Hepatocyte (in vitro differentiated cells): ENCODE results near the gene SLC25A20. TPM values are rescaled to one million over a fixed set of nuclear protein-coding genes. Genes with fewer than 3 reads are reported as not detected.

Experiments used
- DNase-seq: peaks from one replicate; pipeline ENCODE4 v3.0.0-alpha.2; 2016; ENCODE audit warnings: low spot score
- H2AFZ ChIP-seq: fragments of 200-600 bp; sonication (generic); 2 replicates; pipeline ENCODE4 v1.6.0; 2016; ENCODE audit warnings: antibody characterized with exemption, mild to moderate bottlenecking
- H3K27ac ChIP-seq: fragments of 200-600 bp; sonication (generic); 2 replicates; pipeline ENCODE4 v1.5.1; 2016; ENCODE audit warnings: mild to moderate bottlenecking
- H3K27me3 ChIP-seq: fragments of 200-600 bp; sonication (generic); 2 replicates; pipeline ENCODE4 v1.6.1; 2016
- H3K36me3 ChIP-seq: fragments of 200-600 bp; sonication (generic); replicated peaks from 2 replicates; pipeline ENCODE4 v1.5.1; 2016; ENCODE audit warnings: low read depth; ENCODE audit not compliant: insufficient read depth
- H3K4me1 ChIP-seq: fragments of 200-600 bp; sonication (generic); 2 replicates; pipeline ENCODE4 v1.5.1; 2016; ENCODE audit warnings: mild to moderate bottlenecking, moderate library complexity; ENCODE audit not compliant: insufficient read depth
- H3K4me2 ChIP-seq: fragments of 200-600 bp; sonication (generic); 2 replicates; pipeline ENCODE4 v1.6.0; 2016
- H3K4me3 ChIP-seq: fragments of 200-600 bp; sonication (generic); 2 replicates; pipeline ENCODE4 v1.5.1; 2016; ENCODE audit warnings: mild to moderate bottlenecking
- H3K79me2 ChIP-seq: fragments of 200-600 bp; sonication (generic); 2 replicates; pipeline ENCODE4 v1.6.0; 2017; ENCODE audit warnings: mild to moderate bottlenecking
- H3K9me2 ChIP-seq: fragments of 200-600 bp; sonication (generic); replicated peaks from 2 replicates; pipeline ENCODE4 v1.6.0; 2017; ENCODE audit warnings: mild to moderate bottlenecking; ENCODE audit not compliant: insufficient read depth
- H3K9me3 ChIP-seq: fragments of 200-600 bp; sonication (generic); 2 replicates; pipeline ENCODE4 v1.5.1; 2016; ENCODE audit warnings: low read depth, mild to moderate bottlenecking
- H4K20me1 ChIP-seq: fragments of 200-600 bp; sonication (generic); 2 replicates; pipeline ENCODE4 v1.6.0; 2016; ENCODE audit warnings: mild to moderate bottlenecking; ENCODE audit not compliant: insufficient read depth, poor library complexity, severe bottlenecking
- EZH2 ChIP-seq: fragments of 200-600 bp; sonication (generic); IDR thresholded peaks from 2 replicates; pipeline ENCODE4 v1.6.1; 2016; ENCODE audit warnings: antibody characterized with exemption, mild to moderate bottlenecking, borderline replicate concordance
- EZH2phosphoT487 ChIP-seq: fragments of 200-600 bp; sonication (generic); IDR thresholded peaks from one replicate; pipeline ENCODE4 v1.6.1; 2018; ENCODE audit warnings: antibody characterized with exemption, mild to moderate bottlenecking, low read depth, moderate library complexity; ENCODE audit not compliant: unreplicated experiment, severe bottlenecking
- WGBS: methylation state at CpG from one replicate; pipeline ENCODE4 v1.1.6; 2016; ENCODE audit warnings: low lambda C conversion rate; ENCODE audit errors: missing lambda C conversion rate; 5-methylcytosine and 5-hydroxymethylcytosine counted together
- polyA plus RNA-seq: library from polyadenylated mRNA; unstranded; fragments of >200 nt; fragmentation: Nextera tagmentation; extraction: Ambion mirVana; gene quantifications from 2 replicates; pipeline ENCODE4 v1.2.1, GENCODE V29; 2016
- total RNA-seq: library from RNA; depleted of rRNA; stranded (reverse); fragments of >200 nt; gene quantifications from 2 replicates; pipeline ENCODE4 v1.2.3, GENCODE V29; 2014
- TF ChIP-seq, protein P1 (sequence below): fragments of 200-600 bp; sonication (generic); IDR thresholded peaks from 2 replicates; pipeline ENCODE4 v1.5.1; 2016; ENCODE audit warnings: antibody characterized with exemption, mild to moderate bottlenecking; ENCODE audit not compliant: poor library complexity

Gene SLC25A20
- total and polyA plus RNA-seq, 2 experiments from 2014 or later = 46.0 to 59.1 TPM

DNA sequence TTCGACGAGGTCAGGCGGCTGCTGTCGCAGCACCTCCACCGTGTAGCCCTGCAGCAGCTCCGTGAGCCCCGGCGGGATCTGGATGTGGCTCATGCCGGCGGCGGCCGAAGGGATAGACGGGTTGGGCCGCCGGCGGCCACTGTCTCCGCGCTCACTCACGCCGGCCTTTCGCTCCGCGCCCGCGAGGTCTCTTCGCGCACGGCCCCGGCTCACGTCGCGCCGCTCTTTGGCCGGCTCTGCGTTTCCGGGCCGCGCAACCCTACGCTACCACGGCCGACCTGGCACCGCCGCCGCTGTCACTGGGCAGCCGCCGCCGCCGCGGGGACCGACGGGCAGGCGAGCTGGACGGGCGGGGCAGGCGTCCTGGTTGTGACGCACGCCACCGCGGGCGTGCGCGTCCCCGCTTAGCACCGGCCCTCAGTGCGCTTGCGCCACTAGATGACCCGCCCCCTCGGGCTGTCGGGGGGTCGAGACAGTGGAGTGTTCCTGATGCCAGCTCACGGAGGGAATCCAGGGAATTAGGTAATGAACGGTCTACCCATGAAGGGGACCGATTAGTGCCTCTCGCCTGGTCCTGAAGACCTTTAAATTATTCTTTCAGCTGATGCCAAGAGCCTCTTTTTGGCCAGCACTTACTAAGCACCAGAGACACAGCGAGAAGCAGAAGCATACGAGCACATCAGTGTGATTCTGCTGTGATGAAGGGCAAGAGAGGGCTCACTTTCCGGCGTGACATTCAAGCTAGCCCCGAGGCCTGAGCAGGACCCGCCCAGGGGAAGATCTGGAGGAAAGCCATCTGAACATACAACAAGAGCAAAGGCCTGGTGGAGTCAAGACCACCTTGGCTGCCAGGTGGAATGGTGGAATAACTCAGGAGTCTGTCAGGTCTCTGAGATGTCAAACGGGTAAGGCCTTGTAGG is 50.9 kb downstream of the SLC25A20 start, which contains the start of gene PRKAR2A:
Gene PRKAR2A, minus strand, starts transcription at position 371 of the 920 bp plus-strand sequence. Its CDS starts 278 bp downstream, at position 93.
- 5% methylated on average over 67 of the region's 81 CpGs for WGBS
- H3K4me3 ChIP-seq = peak within 1 kb of the TSS; percentile 84
- no peaks in the 10 kb centered on the region for H3K9me3 ChIP-seq
- H3K4me2 ChIP-seq = peak within 1 kb of the TSS; percentile 86
- H3K36me3 ChIP-seq = no peaks in the 10 kb centered on the region
- peaks cover 13% of the 10 kb centered on the region for H4K20me1 ChIP-seq
- peak within 1 kb of the TSS; percentile 89 for H3K27ac ChIP-seq
- peak within 1 kb of the TSS; percentile 93 for H2AFZ ChIP-seq
- peaks cover 13% of the 10 kb centered on the region for H3K4me1 ChIP-seq
- no peaks in the 10 kb centered on the region for H3K9me2 ChIP-seq
- no peaks in the 10 kb centered on the region for H3K27me3 ChIP-seq
- H3K79me2 ChIP-seq = peaks cover 20% of the 10 kb centered on the region
- peak; percentile 96 for DNase-seq
- no peak for TF ChIP-seq EZH2phosphoT487
- TF ChIP-seq, protein P1, sequence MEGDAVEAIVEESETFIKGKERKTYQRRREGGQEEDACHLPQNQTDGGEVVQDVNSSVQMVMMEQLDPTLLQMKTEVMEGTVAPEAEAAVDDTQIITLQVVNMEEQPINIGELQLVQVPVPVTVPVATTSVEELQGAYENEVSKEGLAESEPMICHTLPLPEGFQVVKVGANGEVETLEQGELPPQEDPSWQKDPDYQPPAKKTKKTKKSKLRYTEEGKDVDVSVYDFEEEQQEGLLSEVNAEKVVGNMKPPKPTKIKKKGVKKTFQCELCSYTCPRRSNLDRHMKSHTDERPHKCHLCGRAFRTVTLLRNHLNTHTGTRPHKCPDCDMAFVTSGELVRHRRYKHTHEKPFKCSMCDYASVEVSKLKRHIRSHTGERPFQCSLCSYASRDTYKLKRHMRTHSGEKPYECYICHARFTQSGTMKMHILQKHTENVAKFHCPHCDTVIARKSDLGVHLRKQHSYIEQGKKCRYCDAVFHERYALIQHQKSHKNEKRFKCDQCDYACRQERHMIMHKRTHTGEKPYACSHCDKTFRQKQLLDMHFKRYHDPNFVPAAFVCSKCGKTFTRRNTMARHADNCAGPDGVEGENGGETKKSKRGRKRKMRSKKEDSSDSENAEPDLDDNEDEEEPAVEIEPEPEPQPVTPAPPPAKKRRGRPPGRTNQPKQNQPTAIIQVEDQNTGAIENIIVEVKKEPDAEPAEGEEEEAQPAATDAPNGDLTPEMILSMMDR = no peak
- no peak for TF ChIP-seq EZH2

DNA sequence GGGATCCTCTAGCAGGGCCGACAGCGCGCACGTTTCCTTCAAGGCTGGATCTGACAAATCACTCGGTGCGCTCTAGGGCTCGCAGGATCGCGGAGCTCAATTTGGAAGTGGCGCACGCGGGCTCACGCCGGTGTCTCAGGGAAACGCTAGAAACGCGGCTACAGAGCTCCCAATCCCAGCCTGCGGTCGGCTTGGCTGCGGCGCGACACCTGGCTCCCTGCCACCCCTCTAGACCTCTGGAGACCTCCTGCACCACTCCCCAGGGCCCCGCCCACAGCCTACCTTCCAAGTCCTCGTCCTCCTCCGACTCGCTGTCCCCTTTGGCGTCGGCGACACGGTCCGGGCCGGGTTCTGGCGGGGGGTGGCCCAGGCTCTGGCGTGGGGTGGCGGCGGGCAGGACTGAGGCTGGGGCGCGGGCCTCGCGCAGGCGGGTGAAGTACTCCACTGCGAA is 51.6 kb downstream of the SLC25A20 start:
- peak; percentile 82 for DNase-seq
- Histone ChIP-seq H3K27me3 (no peaks in the 10 kb centered on the region), H2AFZ (peak overlapping the region; percentile 93), H3K9me2 (no peaks in the 10 kb centered on the region), H4K20me1 (peaks cover 13% of the 10 kb centered on the region), H3K36me3 (no peaks in the 10 kb centered on the region), H3K4me1 (peaks cover 13% of the 10 kb centered on the region), H3K79me2 (peaks cover 20% of the 10 kb centered on the region), H3K4me3 (peak overlapping the region; percentile 84), H3K4me2 (peak overlapping the region; percentile 86), H3K9me3 (no peaks in the 10 kb centered on the region), H3K27ac (peak overlapping the region; percentile 89)
- 1% methylated on average over 39 of the region's 42 CpGs for WGBS
- TF ChIP-seq EZH2 = no peak
- TF ChIP-seq, protein P1 = no peak
- no peak for TF ChIP-seq EZH2phosphoT487

DNA sequence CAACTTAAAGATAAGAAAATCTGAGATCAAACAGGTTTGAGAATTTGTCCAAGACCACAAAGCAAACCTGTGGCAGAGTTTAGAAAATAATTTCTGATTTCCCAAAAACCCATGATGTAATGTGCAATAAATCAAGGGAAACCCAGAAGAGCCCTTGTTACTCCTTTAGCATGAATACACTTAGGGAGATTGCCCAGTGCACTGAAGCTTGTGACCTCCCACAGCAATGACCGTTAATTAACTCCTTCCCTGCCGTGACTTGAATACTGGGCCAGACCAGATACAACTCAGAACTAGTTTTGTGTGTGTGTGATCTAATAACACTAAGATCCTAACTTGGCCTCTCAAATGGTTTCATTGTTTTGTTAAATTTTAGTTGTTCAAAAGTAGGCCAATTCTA is 53.5 kb downstream of the SLC25A20 start:
- Histone ChIP-seq H3K36me3 (no peaks in the 10 kb centered on the region), H3K79me2 (peaks cover 31% of the 10 kb centered on the region), H3K27ac (no peak overlapping the region), H3K4me2 (peak overlapping the region; percentile 86), H2AFZ (no peak overlapping the region), H4K20me1 (peaks cover 13% of the 10 kb centered on the region), H3K9me3 (no peaks in the 10 kb centered on the region), H3K4me1 (peaks cover 13% of the 10 kb centered on the region), H3K27me3 (no peaks in the 10 kb centered on the region), H3K4me3 (no peak overlapping the region), H3K9me2 (no peaks in the 10 kb centered on the region)
- no peak for DNase-seq
- no peak for TF ChIP-seq EZH2
- no peak for TF ChIP-seq EZH2phosphoT487
- TF ChIP-seq, protein P1 = no peak
- WGBS = 52% methylated on average over 2 of the region's 2 CpGs
